Esophagus muscularis mucosa (tissue), 4 donors: ENCODE results near the gene SLC7A14. TPM values are rescaled to one million over a fixed set of nuclear protein-coding genes. Genes with fewer than 3 reads are reported as not detected.

Experiments used
- DNase-seq: peaks from one replicate; pipeline ENCODE4 v3.0.0-alpha.2; 2017; ENCODE audit errors: extremely low spot score
- H3K27ac ChIP-seq, 4 donors: fragments of 200-600 bp; sonication (generic); replicated peaks in 1 of 4; 1 replicate in 3 of 4; 2 replicates in 1 of 4; pipeline ENCODE4 v1.5.1; 2016 to 2019; ENCODE audit warnings: mild to moderate bottlenecking in 1 of 4
- H3K27me3 ChIP-seq, 4 donors: fragments of 200-600 bp; sonication (generic); one replicate each; pipeline versions ENCODE4 v1.5.1 to v1.6.0; 2016 to 2019
- H3K36me3 ChIP-seq, 4 donors: fragments of 200-600 bp; sonication (generic); one replicate each; pipeline ENCODE4 v1.5.1; 2016 to 2019
- H3K4me1 ChIP-seq, 4 donors: fragments of 200-600 bp; sonication (generic); one replicate each; pipeline ENCODE4 v1.5.1; 2016 to 2019
- H3K4me3 ChIP-seq, 4 donors: fragments of 200-600 bp; sonication (generic); 1 replicate in 2 of 4; 2 replicates in 2 of 4; pipeline ENCODE4 v1.5.1; 2016 to 2019; ENCODE audit warnings: mild to moderate bottlenecking in 4 of 4, moderate library complexity in 1 of 4
- H3K9me3 ChIP-seq, 4 donors: fragments of 200-600 bp; sonication (generic); 1 replicate in 3 of 4; 2 replicates in 1 of 4; pipeline ENCODE4 v1.5.1; 2016 to 2019
- CTCF ChIP-seq, 3 experiments: fragments of 200-600 bp in 2 of 3; fragments of 450-650 bp in 1 of 3; sonication (generic) in 2 of 3; IDR thresholded peaks; one replicate each; pipeline ENCODE4 v1.5.1; 2017 to 2019; ENCODE audit warnings: antibody characterized with exemption in 3 of 3, mild to moderate bottlenecking in 2 of 3, moderate library complexity in 1 of 3
- EP300 ChIP-seq: sonication (generic); formaldehyde crosslinking; IDR thresholded peaks from one replicate; pipeline ENCODE4 v1.6.1; 2017; ENCODE audit warnings: antibody characterized with exemption
- POLR2A ChIP-seq: fragments of 450-650 bp; IDR thresholded peaks from one replicate; pipeline ENCODE4 v1.6.1; 2017; ENCODE audit warnings: antibody characterized with exemption, moderate library complexity, mild to moderate bottlenecking, low read depth
- POLR2AphosphoS5 ChIP-seq, 2 donors: sonication (generic); formaldehyde crosslinking; IDR thresholded peaks; one replicate each; pipeline ENCODE4 v1.6.1; 2017; ENCODE audit warnings: antibody characterized with exemption in 2 of 2
- WGBS: methylation state at CpG from one replicate; pipeline ENCODE4 v1.1.5; 2018; 5-methylcytosine and 5-hydroxymethylcytosine counted together
- intact Hi-C: fragments of 100-400 bp; cut with DNase I; formaldehyde crosslinking; loops from one replicate; pipeline ENCODE4 v1.15.1; 2023
- total RNA-seq, 4 donors: library from RNA; depleted of rRNA; stranded (reverse); fragments of >200 nt; gene quantifications; one replicate each; pipeline versions ENCODE4 v1.1.0 to v1.2.1, GENCODE V29; 2016

The SLC7A14 gene
- total RNA-seq, 4 donors from 2014 or later: 0.42 to 1.3 (median 0.58) TPM

DNA sequence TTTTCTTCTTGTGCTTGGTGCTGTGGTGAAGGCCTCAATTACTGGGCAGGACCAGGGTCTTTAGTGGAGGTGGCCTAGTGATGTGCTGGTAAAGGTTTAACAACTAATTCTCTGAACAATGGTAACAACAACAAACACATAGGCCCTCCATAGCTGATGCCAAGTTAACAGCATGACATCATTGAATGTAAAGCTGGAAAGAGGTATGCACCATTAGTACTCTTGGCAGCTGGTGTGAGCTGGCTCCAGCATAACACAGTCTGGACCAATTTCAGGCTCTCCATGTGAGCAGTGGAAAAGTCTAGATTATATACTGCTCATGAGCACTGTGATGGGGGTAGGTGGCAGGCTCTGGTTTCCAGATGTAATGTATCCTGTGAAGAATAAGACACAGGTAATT lies 61.8 kb downstream of the SLC7A14 start:
- H3K27ac ChIP-seq: no peak overlapping the region
- H3K4me3 ChIP-seq: no peak overlapping the region
- DNase-seq: no peak
- TF ChIP-seq POLR2A: no peak
- TF ChIP-seq EP300: no peak
- no peak for TF ChIP-seq POLR2AphosphoS5 (IDR thresholded peaks at IDR 0.05)
- no peak for TF ChIP-seq CTCF (IDR thresholded peaks at IDR 0.05)
- peaks cover 0 to 5% (median 0%) of the 10 kb centered on the region in 4 donors for H3K27me3 ChIP-seq
- no peaks in the 10 kb centered on the region for H3K4me1 ChIP-seq
- intact Hi-C loops: no loop called here
- no peaks in the 10 kb centered on the region for H3K36me3 ChIP-seq
- H3K9me3 ChIP-seq: no peaks in the 10 kb centered on the region

- no peaks in the 10 kb centered on the region for H3K9me3 ChIP-seq
- TF ChIP-seq CTCF (IDR thresholded peaks at IDR 0.05) (no peak), EP300 (no peak), POLR2AphosphoS5 (IDR thresholded peaks at IDR 0.05) (no peak), POLR2A (no peak)
- no peak overlapping the region for H3K4me3 ChIP-seq
- no peaks in the 10 kb centered on the region for H3K4me1 ChIP-seq
- H3K27me3 ChIP-seq: peaks cover 0 to 5% (median 0%) of the 10 kb centered on the region in 4 donors
- H3K27ac ChIP-seq: no peak overlapping the region
- 60% methylated on average over 2 of the region's 2 CpGs for WGBS
- DNase-seq: no peak
- intact Hi-C loops: no loop called here
- no peaks in the 10 kb centered on the region for H3K36me3 ChIP-seq
These were observed 62.6 kb downstream of the SLC7A14 start for GRCh38 chr3:170523248-170523647.

GRCh38 chr3:170522201-170522600 lies 63.7 kb downstream of the SLC7A14 start:
- no peaks in the 10 kb centered on the region for H3K4me1 ChIP-seq
- H3K27ac ChIP-seq: no peak overlapping the region
- WGBS: 63% methylated on average over 2 of the region's 2 CpGs
- H3K4me3 ChIP-seq: no peak overlapping the region
- no peaks in the 10 kb centered on the region for H3K36me3 ChIP-seq
- intact Hi-C loops: no loop called here
- no peaks in the 10 kb centered on the region for H3K9me3 ChIP-seq
- no peak for DNase-seq
- TF ChIP-seq EP300: no peak
- no peak for TF ChIP-seq POLR2AphosphoS5 (IDR thresholded peaks at IDR 0.05)
- TF ChIP-seq POLR2A: no peak
- TF ChIP-seq CTCF (IDR thresholded peaks at IDR 0.05): no peak
- H3K27me3 ChIP-seq: peaks cover 0 to 5% (median 0%) of the 10 kb centered on the region in 4 donors

- TF ChIP-seq CTCF (IDR thresholded peaks at IDR 0.05) (no peak), POLR2A (no peak), POLR2AphosphoS5 (IDR thresholded peaks at IDR 0.05) (no peak), EP300 (no peak)
- no peaks in the 10 kb centered on the region for H3K36me3 ChIP-seq
- H3K27me3 ChIP-seq: no peaks in the 10 kb centered on the region
- H3K4me3 ChIP-seq: no peak overlapping the region
- WGBS: 45% methylated on average over 2 of the region's 2 CpGs
- H3K4me1 ChIP-seq: no peaks in the 10 kb centered on the region
- intact Hi-C loops: no loop called here
- H3K9me3 ChIP-seq: no peaks in the 10 kb centered on the region
- no peak overlapping the region for H3K27ac ChIP-seq
- DNase-seq: no peak
These were observed 64.9 kb downstream of the SLC7A14 start for GRCh38 chr3:170520996-170521395.

DNA sequence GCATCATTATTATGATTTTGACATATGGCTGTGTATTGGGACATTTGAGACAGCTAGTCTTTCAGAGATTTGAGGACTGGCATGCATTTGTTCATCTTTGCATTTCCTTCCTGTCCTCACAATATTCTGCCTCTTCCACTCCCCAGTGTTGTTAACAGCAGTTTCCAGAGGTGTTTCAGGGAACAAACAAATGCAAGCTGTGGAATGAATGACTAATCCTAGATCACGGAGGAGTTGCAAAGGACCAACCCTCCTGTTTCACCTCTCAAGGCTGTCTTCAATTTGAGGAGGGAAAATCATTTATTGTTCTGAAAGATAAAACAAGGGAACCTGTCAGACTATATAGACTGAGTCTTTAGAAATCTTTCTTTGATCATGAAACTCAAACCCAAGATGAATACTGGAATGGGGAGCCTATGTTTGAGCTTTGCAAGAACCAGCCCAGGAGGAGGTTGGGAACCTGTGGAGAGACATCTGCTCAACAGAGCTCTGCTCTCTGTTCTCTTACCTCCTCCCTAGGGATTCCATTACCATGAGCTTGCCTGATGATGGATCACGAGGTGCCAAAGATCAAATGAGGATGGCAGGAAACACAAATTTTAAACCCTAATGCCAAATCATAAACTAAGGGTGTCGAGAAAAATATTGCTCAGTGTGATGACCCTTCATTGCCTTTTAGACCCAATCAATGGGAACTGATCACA lies 68.5 kb downstream of the SLC7A14 start:
- TF ChIP-seq EP300 (no peak), POLR2A (no peak), POLR2AphosphoS5 (IDR thresholded peaks at IDR 0.05) (no peak), CTCF (IDR thresholded peaks at IDR 0.05) (no peak)
- Histone ChIP-seq H3K27me3 (no peaks in the 10 kb centered on the region), H3K27ac (no peak overlapping the region), H3K9me3 (no peaks in the 10 kb centered on the region), H3K36me3 (no peaks in the 10 kb centered on the region), H3K4me1 (no peaks in the 10 kb centered on the region), H3K4me3 (no peak overlapping the region)
- intact Hi-C loops: no loop called here
- 50% methylated on average over 3 of the region's 3 CpGs for WGBS
- no peak for DNase-seq
